GM18867 (cell line): ENCODE results near the gene LACTBL1.

ENCODE experiments used
- ATAC-seq: cut with Tn5 transposase; IDR thresholded peaks from one replicate; pipeline ENCODE4 v1.9.1; 2021; ENCODE audit warnings: mild to moderate bottlenecking, moderate library complexity; ENCODE audit not compliant: unreplicated experiment

LACTBL1 gene

DNA sequence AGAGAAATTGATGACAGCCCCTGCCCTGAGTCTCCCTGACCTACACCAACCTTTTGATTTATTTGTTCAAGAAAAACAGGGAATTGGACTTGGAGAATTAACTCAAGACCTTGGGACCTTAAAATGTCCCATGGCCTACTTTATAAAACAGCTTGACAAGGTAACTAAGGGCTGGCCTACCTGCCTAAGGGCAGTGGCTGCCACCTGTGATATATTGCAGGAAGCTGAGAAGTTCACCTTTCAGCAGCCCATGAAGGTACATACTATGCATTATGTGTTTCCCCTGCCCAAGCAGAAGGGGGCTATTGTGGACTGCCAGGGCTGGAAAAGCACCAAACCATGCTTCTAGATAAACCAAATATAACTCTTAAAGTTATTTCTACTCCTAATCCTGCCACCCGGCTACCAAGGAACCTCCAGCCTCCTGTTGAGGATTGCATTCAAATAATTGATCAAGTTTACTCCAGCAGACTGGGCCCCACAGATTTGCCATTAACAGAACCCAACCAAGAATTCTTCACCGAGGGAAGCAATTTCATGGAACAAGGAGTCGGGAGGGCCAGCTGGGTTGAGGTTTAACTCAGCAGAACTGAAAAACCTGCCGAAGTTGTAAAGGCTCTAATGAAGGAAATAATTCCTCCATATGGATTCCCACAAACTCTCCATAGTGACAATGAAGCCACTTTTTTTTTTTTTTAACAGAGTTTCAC, 28.2 kb downstream of the LACTBL1 start:
- ATAC-seq: no peak

DNA sequence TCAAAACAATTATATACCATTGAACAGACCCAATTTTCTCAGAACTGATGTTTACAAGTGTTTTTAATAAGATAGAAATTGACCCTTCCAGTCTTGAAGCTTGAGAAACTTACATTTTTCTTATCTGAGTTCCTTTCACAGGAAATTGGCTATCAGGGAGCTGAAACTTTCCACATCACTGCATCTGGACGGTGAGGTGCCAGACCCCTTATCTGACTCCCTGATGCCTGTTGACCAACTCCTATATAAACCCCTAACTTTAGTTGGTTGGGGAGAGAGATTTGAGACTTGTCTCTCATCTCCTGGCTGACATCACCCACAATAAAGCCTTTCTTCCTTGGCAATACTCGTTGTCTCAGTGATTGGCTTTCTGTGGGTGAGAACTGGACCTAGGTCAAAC, 31.4 kb downstream of the LACTBL1 start:
- ATAC-seq: no peak

DNA sequence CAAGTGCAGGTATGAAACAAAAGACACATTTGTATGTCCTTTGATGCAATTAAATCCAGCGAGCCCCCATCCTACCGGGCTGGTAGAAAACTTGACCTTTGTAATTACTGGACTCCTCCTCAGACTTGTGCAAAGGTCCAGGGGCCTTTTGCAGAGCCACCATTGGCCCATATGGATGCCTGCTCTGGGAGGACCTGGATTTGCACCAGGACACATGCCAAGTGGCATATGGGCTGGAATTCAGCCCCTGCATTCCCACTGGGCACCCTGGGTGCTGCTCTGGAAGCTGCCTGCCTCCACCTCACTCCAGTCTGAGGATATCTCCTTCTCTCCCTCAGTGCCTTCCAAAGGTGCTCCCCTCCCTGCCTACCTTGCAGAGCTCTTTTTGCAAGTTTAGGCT, 36.0 kb downstream of the LACTBL1 start:
- ATAC-seq: no peak

DNA sequence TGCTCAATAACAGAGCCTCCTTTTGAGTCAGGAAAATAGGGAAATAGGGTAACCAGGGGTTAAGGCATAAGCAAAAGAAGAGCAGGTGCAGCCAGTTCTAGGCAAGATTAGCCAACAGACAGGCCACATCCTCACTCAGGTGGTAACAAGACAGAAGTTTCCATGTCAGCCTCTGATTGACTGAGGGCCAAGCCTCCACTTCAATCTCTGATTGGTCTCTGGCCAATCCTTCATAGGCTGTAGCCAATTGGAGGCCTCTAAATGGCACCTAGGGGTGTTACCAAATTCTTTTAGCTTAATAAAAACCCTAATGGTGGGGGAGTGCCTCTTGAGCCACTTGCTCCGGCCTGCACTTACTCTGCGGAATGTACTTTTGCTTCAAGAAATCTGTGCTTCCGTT, 37.2 kb downstream of the LACTBL1 start:
- ATAC-seq: no peak

DNA sequence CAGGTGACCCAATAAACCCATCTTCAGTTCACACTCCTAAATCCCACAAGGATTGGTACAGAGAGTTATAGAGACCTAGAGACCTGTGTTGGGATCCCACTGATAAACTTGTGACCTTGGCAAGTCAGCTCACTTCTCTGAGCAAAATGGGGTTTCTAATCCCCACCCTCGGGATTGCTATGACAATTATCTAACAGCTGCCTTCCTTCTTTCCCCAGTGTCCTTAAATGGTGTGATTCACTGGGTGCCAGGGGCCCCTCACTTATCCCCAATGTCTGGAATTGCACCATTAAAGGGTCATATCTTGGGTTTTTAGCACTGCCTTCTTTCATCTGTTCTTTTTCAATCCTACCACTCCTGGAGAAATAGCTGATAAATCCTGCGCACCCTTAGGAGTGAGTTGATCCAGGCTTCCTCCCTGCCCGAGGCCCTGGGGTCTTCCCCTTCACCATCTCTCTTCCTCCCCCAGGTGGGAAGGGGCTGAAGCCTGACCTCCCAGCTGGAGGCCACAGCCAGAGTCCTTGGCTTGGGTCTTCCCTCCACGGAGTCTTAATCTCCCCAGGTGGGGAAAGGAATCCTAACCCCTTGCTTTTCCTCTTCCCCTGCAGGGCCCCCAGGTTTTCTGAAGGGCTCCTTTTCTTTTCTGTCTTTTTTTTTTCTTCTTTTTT, 39.7 kb downstream of the LACTBL1 start:
- no peak for ATAC-seq

DNA sequence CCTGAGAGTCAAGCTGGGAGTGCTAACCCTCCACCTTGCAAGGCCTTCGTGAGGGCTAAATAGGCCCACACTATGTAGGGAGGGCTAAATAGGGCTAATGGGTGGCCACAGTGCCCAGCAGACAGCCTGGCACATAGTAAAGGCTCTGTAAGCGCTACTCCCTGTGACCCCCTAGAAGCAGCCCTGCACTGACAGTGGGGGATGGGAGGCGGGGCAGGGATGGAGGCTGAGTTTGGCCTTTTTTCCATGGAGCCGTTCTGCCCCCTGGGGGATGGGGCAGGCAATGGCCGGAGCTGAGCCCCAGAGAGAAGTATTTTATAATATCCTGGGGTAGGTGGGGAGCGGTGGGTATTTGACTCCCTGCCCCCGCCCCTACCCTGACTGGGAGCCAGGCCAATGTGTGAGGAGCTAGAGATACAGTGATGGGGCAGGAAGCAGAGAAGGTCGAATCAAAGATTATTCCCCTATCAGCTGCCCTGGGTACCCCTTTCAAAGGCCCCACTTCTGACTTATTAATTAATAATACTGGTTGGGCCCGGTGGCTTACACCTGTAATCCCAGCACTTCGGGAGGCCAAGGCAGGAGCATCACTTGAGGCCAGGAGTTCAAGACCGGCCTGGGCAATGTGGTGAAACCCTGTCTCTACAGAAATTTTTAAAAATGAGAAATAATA, 42.3 kb downstream of the LACTBL1 start:
- ATAC-seq: no peak

DNA sequence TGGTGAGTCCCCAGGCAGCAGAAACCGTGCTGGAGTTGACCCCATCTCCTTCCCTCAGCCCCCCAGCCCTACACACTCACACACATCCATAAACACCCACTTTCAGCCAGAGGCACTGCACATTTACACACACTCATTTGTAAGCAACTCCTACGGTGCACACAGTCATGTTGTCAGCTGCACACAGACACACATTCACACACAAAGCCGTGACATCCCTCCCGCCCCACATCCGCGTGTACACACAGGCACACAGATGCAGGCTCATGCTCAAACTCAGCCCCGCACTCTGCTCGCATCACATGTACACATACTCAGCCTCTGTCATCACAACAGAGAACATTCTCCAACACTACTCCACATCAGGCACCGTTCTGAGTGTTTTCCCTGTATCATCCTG, 47.6 kb downstream of the LACTBL1 start:
- ATAC-seq: no peak

DNA sequence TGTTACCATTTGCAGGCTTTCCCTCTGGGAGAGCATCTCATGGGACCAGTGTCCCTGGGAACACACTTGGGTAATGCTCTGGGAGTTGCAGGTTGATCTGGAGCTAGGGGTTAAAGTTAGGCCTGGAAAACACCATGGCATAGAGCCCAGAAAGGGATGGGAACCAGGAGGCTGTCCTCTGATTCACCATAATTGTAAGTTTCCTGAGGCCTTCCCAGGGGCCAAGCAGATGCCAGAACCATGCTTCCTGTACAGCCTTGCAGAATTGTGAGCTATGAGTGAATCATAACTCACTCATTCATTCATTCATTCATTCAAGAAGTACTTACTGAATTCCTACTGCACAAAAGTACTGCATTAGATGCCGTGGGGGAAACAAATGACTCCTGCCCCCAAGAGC, 50.0 kb downstream of the LACTBL1 start:
- ATAC-seq: no peak

DNA sequence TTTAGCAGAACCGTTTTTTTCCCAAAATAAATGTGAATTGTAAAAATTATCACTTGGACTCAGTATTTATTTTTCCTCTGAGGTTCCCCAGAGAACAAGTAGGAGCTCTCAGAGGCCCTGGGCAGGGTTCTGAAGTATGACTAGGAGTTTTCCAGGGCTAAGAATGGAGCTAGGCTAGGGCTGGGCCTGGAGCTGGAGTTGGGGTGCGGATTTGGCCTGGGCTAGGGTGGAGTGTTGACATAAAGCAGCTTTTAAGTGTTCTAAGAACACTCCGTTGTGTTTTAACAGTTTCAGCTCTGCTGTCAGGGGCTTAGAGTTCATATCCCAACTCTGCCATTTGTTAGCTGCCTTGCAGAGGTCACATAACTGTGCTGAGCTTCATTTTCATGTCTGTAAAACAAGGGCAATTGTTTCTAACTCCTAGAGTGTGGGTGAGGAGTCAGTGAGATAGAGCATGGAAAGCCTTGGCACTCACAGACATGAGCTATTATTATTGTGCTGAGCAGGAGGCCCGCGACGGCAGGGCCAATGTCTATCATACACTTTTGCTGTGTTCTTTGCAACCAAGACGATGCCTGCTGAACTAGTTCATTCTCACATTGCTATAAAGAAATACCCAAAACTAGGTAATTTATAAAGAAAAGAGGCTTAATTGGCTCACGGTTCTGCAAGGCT, 51.1 kb downstream of the LACTBL1 start:
- ATAC-seq: no peak

DNA sequence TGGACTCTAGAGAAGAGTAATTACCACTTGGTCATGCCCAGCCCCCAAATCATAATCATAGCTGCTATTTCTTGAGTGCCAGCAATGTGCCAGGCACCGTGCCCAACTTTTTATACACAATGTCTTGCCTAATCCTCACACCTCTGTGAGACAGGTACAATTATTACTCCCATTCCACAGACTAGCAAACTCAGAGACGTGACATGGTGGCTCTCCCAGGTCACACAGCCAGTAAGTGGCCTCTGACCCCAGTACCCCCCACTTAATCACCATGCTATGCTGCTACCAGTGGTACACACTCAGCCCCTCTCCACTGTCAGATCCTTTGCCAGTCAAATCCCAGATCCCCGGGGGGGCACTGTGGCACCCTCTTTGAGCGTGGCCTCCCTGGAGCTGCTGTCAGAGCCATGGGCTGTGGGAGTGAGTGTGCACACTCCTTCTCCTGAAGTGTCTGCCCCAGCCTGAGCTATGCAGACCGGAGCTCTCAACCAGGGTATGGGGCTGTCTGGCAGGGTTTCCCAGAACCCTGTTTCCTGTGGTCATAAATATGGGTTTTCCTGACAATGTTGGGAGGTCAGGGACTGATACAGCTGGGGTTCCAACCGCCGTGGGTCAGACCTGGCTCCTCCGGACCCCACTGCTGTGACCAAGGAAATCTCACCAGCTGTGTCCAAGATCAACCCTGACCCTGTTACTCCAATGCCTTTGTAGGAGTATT, 51.8 kb downstream of the LACTBL1 start:
- no peak for ATAC-seq

DNA sequence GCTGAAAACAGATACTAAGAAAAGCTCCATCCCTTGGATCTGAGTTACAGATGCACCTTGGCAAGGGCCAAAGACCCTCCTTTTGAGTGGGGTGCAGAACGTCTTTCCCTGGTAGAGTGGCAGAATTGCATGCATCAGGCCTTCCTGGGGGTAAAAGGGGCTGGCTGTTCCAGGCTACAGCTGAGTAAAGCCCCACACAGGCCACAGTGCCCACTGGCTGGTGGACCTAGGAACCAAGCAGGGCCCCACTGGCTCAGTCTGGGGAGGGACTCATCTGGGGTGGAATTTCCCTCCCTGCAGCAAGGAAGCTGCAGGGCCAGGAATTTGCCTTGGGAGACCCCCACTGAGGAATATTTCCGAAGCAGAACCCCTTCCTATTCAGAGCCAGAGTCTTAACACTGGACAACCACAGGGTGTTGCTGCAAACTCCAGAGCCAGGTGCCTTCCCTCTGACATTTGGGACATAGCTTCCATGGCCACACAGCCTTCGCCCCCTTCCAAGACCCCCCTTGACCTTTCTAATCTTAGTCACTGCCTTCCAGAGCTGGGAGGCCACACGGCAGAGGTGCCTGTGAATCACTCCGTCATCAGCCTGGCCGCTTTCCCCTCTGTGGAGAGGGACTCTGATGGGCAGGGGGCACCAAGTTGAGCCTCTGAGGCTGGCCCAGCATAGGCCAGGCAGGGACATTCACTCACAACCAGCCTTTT, 52.5 kb downstream of the LACTBL1 start:
- ATAC-seq: no peak

DNA sequence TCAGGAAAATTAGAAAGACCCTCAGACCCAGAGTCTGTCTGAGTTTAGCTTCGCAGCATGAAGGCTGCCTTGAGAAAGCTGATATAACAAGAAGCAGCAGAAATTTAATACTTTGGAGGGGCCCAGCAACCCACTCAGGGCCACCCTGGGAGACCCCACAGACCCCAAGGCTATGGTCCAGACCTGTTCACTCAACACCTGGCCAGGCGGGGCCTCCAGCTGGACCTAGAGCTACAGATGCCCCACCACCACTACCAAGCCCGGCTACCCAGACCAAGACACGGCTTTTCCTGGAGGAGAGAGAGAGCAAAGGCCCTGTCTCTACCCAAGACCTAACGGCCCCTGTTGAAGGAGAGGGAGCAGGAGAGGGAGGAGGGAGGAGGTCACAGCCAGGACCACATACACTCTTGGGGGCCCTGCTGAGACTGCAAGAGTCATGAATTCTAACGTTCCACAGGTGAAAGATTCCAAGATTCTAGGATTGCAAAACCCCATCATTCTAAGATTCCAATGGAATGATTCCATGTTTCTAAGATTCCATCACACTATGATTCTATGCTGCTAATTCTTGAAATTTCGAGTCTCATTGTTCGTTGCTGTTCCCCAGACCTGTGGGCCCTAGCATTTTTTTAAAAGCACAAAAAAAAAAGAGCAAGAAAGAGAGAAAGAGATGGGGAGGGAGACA, 53.2 kb downstream of the LACTBL1 start:
- ATAC-seq: no peak

DNA sequence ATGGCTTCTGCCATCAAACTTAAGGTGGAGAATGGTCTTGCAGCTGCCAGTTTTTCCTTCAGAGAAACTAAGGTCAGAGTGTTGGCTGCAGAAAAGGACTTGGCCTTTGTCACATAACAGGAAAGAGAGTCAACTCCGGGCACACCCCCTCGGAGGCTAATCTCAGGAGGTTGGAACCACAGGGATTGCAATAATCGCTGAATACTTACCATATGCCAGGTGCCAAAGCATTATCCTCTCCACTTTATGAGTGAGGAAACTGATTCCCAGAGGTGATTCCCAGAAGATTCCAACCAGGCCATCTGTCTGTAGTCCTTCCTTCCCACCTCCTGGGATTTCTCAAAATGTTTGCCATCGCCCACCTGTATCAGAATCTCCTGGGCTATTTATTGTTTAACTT, 54.0 kb downstream of the LACTBL1 start:
- ATAC-seq: no peak

DNA sequence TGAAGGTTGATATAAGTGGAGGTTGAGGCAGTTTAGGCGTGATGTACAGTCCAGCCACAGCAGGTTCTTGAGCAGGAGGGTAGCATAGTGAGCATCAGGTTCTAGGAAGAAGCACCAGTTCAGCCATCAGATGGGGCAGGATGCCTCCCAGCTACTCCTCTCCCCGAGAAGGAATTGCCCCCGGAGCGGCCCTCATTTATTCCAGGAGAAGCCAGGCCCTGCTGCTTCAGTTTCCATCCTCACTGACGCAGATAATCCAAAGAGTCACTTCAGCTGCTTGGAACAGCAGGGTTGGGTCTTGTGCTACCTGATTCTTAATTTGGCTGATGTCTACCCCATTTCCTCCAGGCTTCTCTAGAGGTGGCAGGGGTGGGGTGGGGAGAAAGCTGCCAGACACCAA, 54.7 kb downstream of the LACTBL1 start:
- no peak for ATAC-seq

DNA sequence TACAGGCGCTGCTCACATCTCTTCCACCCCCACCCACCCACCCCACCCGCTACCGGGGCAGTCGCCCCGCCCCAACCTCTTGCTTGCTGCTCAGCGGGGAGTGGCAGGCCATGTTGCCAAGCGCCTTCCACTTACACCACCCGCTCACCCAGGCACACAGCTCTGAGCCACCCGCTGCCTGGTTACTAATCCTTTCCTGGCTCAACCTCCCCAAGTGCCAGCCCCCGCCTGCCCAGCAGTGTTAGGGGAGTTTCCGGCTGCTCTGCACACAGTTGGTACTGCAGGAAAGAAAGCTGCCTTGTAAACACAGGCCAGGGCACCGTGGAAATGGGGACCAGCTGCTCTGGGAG, 56.2 kb downstream of the LACTBL1 start:
- ATAC-seq: no peak

DNA sequence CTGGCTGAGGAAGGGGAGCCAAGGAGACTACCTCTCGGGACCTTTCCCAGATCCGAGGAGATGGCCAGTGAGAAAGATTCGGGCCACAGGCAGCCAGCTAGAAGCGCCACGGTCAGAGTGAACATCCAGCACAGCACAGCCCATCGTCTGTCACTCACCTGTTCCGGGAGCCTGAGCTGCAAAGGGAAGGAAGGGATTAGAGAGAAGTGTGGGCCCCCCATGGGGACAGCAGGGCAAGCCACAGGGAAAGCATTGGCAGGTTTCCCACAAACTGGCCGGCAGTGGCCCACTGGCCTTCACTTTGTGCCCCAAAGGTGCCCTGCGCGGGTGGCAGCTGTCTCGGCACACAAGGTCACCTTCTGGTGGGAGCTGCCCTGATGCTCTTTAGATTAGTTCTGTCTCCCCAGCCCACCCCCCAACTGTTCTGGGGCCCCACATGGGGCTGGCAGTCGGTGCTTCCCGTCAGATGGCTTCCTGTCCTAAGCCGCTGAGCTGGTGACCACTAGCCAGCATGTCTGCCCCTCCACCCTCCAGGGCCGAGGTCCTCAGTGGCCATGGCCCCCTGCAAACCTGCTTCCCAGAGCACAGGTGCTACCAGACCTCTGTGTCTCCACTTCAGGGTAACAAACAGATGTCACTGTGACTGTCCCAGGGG, 56.7 kb downstream of the LACTBL1 start:
- ATAC-seq: no peak

DNA sequence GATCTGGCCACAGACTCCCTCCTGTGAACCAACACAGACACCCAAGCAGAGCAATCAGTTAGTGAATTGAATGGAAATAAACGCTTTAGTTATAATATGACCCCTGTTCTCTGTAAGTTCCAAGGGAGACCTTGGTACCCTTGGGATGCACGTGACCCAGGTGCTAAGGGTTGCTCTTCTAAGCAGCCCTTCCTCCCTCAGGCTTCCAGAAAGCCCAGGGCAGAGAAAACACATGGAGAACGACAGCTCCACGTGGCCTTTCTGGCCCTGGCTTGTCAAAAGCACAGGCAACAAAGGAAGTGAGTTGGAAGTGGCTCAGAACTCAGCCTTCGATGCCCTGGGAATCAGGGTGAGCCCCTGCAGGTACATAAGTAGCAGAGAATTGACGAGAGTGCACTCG, 57.4 kb downstream of the LACTBL1 start:
- no peak for ATAC-seq

DNA sequence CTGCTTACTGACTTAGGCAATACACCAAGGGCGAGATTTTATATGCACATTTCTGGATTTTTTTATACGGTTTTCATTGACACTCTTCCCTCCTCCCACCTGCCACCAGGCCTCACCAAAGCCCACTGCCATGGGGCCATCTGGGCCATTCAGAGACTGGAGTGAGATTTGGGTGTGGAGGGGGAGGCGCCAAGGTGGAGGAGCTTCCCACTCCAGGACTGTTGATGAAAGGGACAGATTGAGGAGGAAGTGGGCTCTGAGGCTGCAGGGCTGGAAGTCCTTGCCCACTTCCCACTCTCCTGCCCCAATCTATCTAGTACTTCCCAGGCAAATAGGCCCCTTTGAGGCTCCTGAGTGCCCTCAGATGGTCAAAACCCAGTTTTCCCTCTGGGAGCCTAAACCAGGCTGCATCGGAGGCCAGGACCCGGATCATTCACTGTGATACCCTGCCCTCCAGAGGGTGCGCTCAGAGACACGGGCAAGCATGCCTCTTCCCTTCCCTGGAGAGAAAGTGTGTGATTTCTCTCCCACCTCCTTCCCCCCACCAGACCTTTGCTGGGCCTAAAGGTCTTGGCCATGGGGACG, 57.9 kb downstream of the LACTBL1 start:
- no peak for ATAC-seq

DNA sequence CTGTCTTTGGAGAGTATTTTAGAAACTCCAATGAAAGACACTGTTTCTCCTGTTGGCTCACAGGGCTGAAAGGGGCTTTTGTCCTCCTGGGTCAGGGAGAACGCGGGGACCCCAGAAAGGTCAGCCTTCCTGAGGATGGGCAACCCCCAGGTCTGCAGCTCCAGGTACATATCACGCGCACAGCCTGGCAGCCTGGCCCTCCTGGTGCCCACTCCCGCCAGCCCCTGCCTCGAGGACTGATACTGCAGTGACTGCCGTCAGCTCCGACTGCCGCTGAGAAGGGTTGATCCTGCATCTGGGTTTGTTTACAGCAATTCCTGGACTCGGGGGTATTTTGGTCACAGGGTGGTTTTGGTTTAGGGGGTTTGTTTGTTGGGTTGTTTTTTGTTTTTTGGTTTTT, 58.5 kb downstream of the LACTBL1 start:
- ATAC-seq: no peak
